PC-9 (cell line): ENCODE results near the gene TMPRSS4. TPM values are rescaled to one million over a fixed set of nuclear protein-coding genes. Genes with fewer than 3 reads are reported as not detected.
A peak's percentile ranks its signal among the peaks of the same experiment; 100 is the strongest.

Experiments used
- BruUV-seq: library from RNA; stranded (reverse); fragments of 400-500 nt; replicated peaks from 2 replicates; lab custom pipeline; 2021; lab: Mats Ljungman, UMichigan
- CTCF ChIA-PET: fragments of 300-600 bp; sonication (Branson Sonifier 250); formaldehyde crosslinking; loops from one replicate; lab custom pipeline; 2022; ENCODE audit warnings: antibody characterized with exemption; lab: Charles Lee
- POLR2A ChIA-PET: fragments of 300-600 bp; sonication (Branson Sonifier 250); formaldehyde crosslinking; loops from one replicate; lab custom pipeline; 2022; ENCODE audit warnings: antibody characterized with exemption; ENCODE audit not compliant: unreplicated experiment; lab: Charles Lee
- DNase-seq, 2 experiments: peaks; one replicate each; pipeline versions ENCODE4 v3.0.0 to v3.0.0-alpha.2; 2015 to 2022; ENCODE audit warnings: mixed read lengths in 1 of 2
- H2AFZ ChIP-seq: fragments of 200-600 bp; sonication (generic); 2 replicates; pipeline ENCODE4 v1.8.1; 2017; ENCODE audit warnings: antibody characterized with exemption
- H3F3A ChIP-seq: fragments of 200-600 bp; sonication (generic); 2 replicates; pipeline ENCODE4 v1.8.1; 2017; ENCODE audit warnings: antibody characterized with exemption, mild to moderate bottlenecking, low read depth; ENCODE audit not compliant: insufficient read depth
- H3K27ac ChIP-seq: fragments of 200-600 bp; sonication (generic); 2 replicates; pipeline ENCODE4 v1.6.1; 2016; ENCODE audit warnings: mixed run types
- H3K27me3 ChIP-seq: fragments of 200-600 bp; sonication (generic); 2 replicates; pipeline ENCODE4 v1.6.1; 2016; ENCODE audit warnings: low read depth, mixed run types; ENCODE audit not compliant: insufficient read depth
- H3K36me3 ChIP-seq: fragments of 200-600 bp; sonication (generic); 2 replicates; pipeline ENCODE4 v1.6.1; 2016; ENCODE audit warnings: low read depth, mixed run types
- H3K4me1 ChIP-seq: fragments of 200-600 bp; sonication (generic); replicated peaks from 2 replicates; pipeline ENCODE4 v1.6.1; 2016; ENCODE audit warnings: mixed run types; ENCODE audit not compliant: insufficient read depth
- H3K4me2 ChIP-seq: fragments of 200-600 bp; sonication (generic); 2 replicates; pipeline ENCODE4 v1.6.1; 2017; ENCODE audit warnings: mixed run types
- H3K4me3 ChIP-seq: fragments of 200-600 bp; sonication (generic); 2 replicates; pipeline ENCODE4 v1.6.1; 2016; ENCODE audit warnings: mixed run types
- H3K79me2 ChIP-seq: fragments of 200-600 bp; sonication (generic); 2 replicates; pipeline ENCODE4 v1.6.1; 2017; ENCODE audit warnings: low read depth, mixed run types
- H3K9me2 ChIP-seq: fragments of 200-600 bp; sonication (generic); 2 replicates; pipeline ENCODE4 v1.8.1; 2017; ENCODE audit warnings: mild to moderate bottlenecking; ENCODE audit not compliant: insufficient read depth
- H3K9me3 ChIP-seq: fragments of 200-600 bp; sonication (generic); 2 replicates; pipeline ENCODE4 v1.8.1; 2016; ENCODE audit warnings: low read depth; ENCODE audit not compliant: insufficient read depth
- H4K20me1 ChIP-seq: fragments of 200-600 bp; sonication (generic); 2 replicates; pipeline ENCODE4 v1.8.1; 2017; ENCODE audit not compliant: insufficient read depth
- EZH2 ChIP-seq: fragments of 200-600 bp; sonication (generic); IDR thresholded peaks from 2 replicates; pipeline ENCODE4 v1.8.0; 2017; ENCODE audit warnings: antibody characterized with exemption, low read depth
- intact Hi-C: fragments of 100-400 bp; cut with micrococcal nuclease; formaldehyde crosslinking; loops from one replicate; pipeline ENCODE4 v1.10.0; 2022; ENCODE audit not compliant: unreplicated experiment
- total RNA-seq: library from RNA; stranded (reverse); gene quantifications from 2 replicates; pipeline ENCODE4 v1.2.3, GENCODE V29; 2021
- TF ChIP-seq, protein P1 (sequence below): fragments of 200-600 bp; sonication (generic); conservative IDR thresholded peaks from 2 replicates; pipeline ENCODE4 v1.6.1; 2017; ENCODE audit warnings: mixed run types, antibody characterized with exemption, mild to moderate bottlenecking, moderate library complexity

TMPRSS4 gene
- total RNA-seq, 1 experiment from 2014 or later = 27.6 TPM

DNA sequence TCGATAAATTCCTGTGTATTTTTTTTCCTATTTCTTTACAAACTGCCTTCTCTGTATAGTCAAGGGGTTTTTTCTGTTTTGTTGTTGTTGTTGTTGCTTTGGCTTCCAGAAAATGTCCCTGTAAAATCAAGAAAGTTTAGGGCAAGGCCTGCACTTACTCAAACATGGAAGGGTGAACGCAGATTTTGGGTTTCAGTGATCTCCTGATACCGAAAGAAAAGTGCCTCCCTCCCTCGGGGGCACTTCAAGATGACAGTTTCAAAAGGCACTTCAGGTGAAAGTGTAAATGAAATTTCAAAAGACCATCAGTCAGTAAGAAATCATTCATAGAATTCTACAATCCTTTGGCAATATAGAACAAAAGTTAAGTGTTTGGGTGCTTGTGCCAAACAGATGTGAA is 43.4 kb upstream of the TMPRSS4 start:
- TF ChIP-seq EZH2 = no peak
- TF ChIP-seq, protein P1, sequence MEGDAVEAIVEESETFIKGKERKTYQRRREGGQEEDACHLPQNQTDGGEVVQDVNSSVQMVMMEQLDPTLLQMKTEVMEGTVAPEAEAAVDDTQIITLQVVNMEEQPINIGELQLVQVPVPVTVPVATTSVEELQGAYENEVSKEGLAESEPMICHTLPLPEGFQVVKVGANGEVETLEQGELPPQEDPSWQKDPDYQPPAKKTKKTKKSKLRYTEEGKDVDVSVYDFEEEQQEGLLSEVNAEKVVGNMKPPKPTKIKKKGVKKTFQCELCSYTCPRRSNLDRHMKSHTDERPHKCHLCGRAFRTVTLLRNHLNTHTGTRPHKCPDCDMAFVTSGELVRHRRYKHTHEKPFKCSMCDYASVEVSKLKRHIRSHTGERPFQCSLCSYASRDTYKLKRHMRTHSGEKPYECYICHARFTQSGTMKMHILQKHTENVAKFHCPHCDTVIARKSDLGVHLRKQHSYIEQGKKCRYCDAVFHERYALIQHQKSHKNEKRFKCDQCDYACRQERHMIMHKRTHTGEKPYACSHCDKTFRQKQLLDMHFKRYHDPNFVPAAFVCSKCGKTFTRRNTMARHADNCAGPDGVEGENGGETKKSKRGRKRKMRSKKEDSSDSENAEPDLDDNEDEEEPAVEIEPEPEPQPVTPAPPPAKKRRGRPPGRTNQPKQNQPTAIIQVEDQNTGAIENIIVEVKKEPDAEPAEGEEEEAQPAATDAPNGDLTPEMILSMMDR = no peak
- Histone ChIP-seq H3K9me3 (no peaks in the 10 kb centered on the region), H4K20me1 (no peaks in the 10 kb centered on the region), H3K4me1 (no peaks in the 10 kb centered on the region), H2AFZ (no peak overlapping the region), H3K36me3 (no peaks in the 10 kb centered on the region), H3K9me2 (no peaks in the 10 kb centered on the region), H3F3A (no peaks in the 10 kb centered on the region), H3K4me3 (no peak overlapping the region), H3K4me2 (no peak overlapping the region), H3K79me2 (no peaks in the 10 kb centered on the region), H3K27me3 (peaks cover 30% of the 10 kb centered on the region), H3K27ac (no peak overlapping the region)
- CTCF ChIA-PET = no interaction called here
- intact Hi-C loops = no loop called here
- peak in 1 of 2 experiments; percentile 28 for DNase-seq
- no TSS peak for BruUV-seq
- POLR2A ChIA-PET = no interaction called here

DNA sequence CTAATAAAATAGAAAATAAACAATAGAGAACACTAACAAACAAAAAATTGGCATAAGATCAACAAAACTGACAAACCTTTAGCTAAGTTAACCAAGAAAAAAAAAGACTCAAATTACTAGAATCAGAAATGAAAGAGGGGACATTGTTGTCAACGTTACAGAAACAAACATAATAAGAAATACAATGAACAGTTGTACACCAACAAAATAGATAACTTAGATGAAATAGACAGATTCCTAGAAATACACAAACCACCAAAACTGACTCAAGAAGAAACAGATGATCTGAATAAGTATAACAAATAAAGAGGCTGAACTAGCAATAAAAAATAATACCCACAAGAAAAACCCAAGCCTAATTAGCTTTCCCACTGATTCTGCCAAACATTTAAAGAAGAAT is 34.7 kb upstream of the TMPRSS4 start:
- Histone ChIP-seq H3F3A (no peaks in the 10 kb centered on the region), H3K36me3 (no peaks in the 10 kb centered on the region), H3K27ac (no peak overlapping the region), H3K9me2 (no peaks in the 10 kb centered on the region), H3K4me3 (no peak overlapping the region), H3K9me3 (no peaks in the 10 kb centered on the region), H3K79me2 (no peaks in the 10 kb centered on the region), H3K27me3 (peaks cover 8% of the 10 kb centered on the region; the same call in 1 of the 2 replicates), H4K20me1 (no peaks in the 10 kb centered on the region), H2AFZ (no peak overlapping the region), H3K4me2 (no peak overlapping the region), H3K4me1 (no peaks in the 10 kb centered on the region; the same call in 1 of the 2 replicates)
- BruUV-seq = no TSS peak
- intact Hi-C loops = no loop called here
- no peak for TF ChIP-seq EZH2
- TF ChIP-seq, protein P1 = no peak
- ChIA-PET POLR2A (no interaction called here), CTCF (interaction anchor here (0.6 kb wide), 2 partner anchors 46 to 113 kb away, joined by 4 read pairs; partner anchors contain the start of gene TMPRSS13)
- DNase-seq = no peak

DNA sequence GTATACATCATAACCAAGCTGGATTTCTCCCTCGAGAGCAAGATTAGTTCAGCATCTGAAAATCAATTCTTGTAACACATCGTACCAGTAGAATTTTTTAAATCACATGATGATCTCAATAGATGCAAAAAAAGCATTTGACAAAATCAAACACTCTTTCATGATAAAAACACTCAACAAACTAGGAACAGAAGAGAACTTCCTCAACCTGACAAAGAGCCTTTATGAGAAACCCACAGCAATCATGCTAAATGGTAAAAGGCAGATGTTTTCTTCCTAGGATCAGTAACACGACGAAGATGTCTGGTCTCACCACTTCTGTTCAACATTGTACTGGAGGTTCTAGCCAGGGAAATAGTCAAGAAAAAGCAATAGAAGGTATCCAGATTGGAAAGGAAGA is 34.1 kb upstream of the TMPRSS4 start:
- intact Hi-C loops = no loop called here
- no peak for DNase-seq
- TF ChIP-seq EZH2 = no peak
- TF ChIP-seq, protein P1 = no peak
- Histone ChIP-seq H3K27ac (no peak overlapping the region), H3K36me3 (no peaks in the 10 kb centered on the region), H4K20me1 (no peaks in the 10 kb centered on the region), H3K4me1 (no peaks in the 10 kb centered on the region; the same call in 1 of the 2 replicates), H3F3A (no peaks in the 10 kb centered on the region), H3K4me2 (no peak overlapping the region), H3K9me3 (no peaks in the 10 kb centered on the region), H3K79me2 (no peaks in the 10 kb centered on the region), H3K27me3 (peaks cover 8% of the 10 kb centered on the region; the same call in 1 of the 2 replicates), H3K9me2 (no peaks in the 10 kb centered on the region), H2AFZ (no peak overlapping the region), H3K4me3 (no peak overlapping the region)
- ChIA-PET POLR2A (no interaction called here), CTCF (no interaction called here)
- no TSS peak for BruUV-seq
